EH (cell line): ENCODE measurements around the gene DENND2A.
A peak's percentile ranks its signal among the peaks of the same experiment; 100 is the strongest.

Experiments
- DNase-seq: peaks from one replicate; pipeline ENCODE4 v3.0.0-alpha.2; 2015; ENCODE audit warnings: low read depth

Gene DENND2A

GRCh38 chr7:140619176-140619575 is 21.4 kb downstream of the DENND2A start:
- DNase-seq: no peak

GRCh38 chr7:140618306-140618705 is 22.3 kb downstream of the DENND2A start:
- DNase-seq: no peak

DNA sequence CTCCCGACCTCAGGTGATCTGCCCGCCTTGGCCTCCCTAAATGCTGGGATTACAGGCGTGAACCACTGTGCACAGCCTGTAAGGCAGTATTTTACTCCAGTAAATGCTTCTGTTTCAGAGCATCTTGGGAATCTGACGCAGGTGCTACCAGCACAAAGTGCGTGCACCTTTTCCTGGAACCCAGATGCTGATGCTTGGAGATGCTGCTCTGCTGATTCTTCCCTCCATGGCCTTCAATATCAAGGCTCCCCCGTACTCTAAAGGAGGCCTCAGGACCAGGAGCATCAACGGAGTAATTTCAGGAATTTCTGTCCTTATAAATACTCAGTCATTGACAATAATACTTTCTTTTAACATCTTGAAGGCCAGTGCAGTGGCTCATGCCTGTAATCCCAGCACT is 23.5 kb downstream of the DENND2A start:
- DNase-seq: no peak

DNA sequence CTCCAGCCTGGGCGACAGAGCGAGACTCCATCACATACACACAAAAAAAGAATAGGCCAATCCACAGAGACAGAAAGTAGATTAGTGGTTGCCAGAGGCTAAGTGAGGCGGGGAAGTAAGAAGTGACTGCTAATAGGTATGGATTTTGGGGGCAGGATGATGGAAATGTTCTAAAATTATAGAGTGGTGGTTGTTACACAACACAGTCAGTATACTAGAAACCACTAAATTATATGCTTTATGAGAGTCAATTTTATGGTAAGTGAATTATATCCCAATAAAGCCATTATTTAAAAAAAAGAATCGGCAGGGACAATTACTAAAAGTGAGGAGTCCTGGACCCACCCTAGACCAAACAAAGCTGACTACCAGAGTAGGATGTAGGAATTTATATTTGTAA is 24.3 kb downstream of the DENND2A start:
- DNase-seq: no peak

DNA sequence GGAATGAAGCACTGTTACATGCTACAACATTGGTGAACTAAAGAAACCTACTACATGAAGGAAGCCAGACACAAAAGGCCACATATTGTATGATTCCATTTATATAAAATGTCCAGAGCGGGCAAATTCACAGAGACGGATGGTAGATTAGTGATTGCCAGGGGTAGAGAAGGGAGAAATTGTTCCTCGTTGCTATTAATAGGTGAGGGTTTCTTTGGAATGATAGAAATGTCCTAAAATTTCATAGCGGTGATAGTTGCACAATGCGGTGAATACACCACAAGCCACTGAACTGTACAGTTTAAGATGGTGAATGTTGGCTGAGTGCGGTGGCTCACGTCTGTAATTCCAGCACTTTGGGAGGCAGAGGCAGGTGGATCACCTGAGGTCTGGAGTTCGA is 29.0 kb downstream of the DENND2A start:
- DNase-seq: no peak

DNA sequence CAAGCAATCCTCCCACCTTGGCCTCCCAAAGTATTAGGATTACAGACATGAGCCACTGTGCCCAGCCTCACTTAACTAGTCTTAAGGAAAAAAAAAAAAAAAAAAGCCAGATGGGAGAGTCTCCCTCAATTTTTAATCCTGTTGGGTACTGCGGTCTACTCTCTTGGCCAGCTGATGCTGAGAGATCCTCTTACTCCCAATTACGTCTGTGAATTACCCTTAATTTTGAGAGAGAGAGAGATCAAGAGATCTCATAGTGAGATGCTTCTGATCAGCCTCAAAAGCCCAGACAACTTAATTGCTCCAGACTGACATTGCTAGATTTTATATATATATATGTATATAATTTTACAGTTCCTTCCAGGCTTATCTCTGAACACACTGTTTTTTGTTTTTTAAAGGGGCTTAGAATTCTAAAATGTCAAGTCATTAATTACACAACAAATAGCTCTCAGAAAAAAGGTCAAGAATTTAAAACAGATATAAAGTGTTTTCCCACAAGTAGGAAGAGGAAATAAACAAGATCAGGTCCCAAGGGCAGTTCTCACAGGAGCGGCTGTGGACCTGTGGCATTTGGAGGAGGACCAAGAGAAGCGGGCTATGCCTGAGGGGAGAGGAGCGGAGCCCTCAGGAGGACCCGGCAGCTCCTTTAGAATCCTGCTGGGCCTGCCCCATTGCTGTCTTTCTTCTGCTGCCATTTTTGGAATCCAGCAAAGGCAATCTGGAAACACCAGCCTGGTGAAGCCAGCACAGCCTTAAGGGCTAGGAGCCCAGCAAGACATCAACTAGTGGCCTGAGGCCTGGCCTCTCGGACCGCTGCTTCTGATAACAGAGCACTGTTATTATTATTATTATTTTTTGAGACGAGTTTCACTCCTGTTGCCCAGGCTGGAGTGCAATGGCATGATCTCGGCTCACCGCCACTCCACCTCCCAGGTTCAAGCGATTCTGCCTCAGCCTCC is 30.1 kb downstream of the DENND2A start:
- peak; percentile 46 for DNase-seq

- DNase-seq: no peak
Measured at GRCh38 chr7:140609646-140610045, 31.0 kb downstream of the DENND2A start.

GRCh38 chr7:140607441-140607989 is 33.1 kb downstream of the DENND2A start:
- peak; percentile 72 for DNase-seq

- peak; percentile 61 for DNase-seq
Measured at GRCh38 chr7:140605337-140605736, 35.3 kb downstream of the DENND2A start.

- DNase-seq: peak; percentile 64
Measured at GRCh38 chr7:140604760-140605159, 35.9 kb downstream of the DENND2A start.

- DNase-seq: no peak
Measured at GRCh38 chr7:140604076-140604475, 36.5 kb downstream of the DENND2A start.

DNA sequence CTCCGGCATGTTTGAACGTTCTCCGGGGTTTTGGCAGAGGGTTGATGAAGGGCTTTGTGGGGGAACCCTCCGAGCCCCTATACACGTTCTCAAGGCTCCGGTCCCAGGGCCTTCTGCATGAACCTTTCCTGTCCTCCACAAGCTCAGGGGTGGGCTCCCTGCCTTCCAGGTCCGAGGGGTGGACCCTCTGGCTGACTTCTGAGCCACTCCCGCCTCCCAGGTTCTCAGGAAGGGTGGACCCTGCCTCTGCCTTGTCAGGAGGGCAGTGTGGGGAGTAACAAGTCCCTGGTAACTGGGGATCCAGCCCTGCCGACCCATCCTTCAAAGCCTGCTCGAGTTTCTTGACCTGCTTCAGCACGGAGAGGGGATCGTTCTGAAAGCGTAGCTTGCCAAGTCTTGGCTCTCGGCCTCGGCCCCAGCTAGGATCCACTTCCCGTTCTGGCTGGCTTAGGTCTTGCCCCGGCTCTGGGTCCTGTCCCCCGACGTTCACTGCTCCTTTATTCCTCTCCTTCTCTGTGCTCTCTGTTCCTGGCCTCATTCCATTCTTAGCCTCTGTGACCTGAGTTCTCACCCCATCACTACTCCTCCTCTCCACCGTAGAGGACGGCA is 38.9 kb downstream of the DENND2A start:
- no peak for DNase-seq

DNA sequence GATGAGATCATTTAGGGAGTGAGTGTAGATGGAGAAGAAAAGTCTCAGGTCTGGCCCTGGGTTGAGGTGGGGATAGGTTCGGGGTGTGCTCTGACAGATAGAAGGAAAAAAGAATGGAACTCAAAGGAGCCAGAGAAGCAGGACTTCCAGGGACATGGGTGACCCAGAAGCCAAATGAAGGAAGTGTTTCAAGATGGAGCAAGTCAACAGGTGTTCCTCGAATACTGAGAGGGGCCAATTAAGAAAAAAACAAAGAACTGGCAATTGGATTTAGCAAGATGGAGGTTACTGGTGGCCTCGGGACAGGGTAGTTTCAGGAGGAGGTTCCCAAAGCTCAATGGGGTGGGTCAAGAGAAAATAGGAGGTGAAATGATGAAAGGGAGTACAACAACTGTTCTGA is 40.3 kb downstream of the DENND2A start:
- no peak for DNase-seq

DNA sequence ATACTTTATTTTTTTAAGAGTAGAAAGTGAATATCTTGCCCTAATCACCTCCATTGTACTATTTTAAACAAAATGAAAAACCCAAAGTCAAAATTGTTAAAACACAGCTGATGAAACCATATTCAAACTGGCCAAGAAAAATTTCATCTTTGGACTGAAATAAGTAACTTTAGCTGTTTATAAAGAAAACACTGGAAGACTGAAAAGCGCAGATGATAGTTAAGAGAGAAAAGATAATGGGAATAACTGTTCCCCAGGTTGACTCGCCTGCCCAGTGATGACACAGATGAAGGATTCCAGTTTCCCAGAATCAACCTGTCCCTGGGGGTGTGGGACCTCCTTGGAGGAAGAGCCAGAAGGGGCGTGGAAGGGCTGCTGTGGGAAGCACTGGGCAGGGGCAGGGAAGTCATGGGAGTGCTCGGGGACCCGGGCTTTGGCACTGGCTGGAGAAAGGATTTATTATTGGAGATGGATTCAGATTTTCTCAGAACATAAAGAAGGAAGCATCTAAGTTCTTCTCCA is 43.1 kb downstream of the DENND2A start:
- no peak for DNase-seq

- DNase-seq: peak; percentile 50
Measured at GRCh38 chr7:140596519-140597427, 43.8 kb downstream of the DENND2A start.

DNA sequence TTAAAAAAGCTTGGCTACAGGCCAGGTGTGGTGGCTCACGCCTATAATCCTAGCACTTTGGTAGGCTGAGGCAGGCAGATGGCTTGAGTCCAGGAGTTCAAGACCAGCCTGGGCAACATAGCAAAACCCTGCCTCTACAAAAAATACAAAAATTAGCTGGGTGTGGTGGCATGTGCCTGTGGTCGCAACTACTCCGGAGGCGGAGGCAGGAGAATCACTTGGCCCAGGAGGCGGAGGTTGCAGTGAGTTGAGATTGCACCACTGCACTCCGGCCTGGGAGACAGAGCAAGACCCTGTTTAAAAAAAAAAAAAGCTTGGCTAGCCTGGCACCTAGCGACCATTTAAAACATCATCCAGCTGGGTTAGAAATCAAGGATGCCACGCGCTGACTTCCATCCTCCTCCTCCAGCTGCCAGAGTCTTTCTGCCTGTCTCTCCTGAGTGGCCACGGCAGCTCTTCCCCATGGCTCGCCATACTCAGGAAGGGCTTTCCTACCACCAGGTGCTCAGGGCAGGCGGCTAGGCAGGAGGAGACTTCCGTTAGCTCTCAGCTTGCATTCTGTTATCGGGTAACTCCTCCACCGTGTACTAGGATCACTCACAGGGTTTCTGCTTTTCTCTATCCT is 45.0 kb downstream of the DENND2A start:
- no peak for DNase-seq

DNA sequence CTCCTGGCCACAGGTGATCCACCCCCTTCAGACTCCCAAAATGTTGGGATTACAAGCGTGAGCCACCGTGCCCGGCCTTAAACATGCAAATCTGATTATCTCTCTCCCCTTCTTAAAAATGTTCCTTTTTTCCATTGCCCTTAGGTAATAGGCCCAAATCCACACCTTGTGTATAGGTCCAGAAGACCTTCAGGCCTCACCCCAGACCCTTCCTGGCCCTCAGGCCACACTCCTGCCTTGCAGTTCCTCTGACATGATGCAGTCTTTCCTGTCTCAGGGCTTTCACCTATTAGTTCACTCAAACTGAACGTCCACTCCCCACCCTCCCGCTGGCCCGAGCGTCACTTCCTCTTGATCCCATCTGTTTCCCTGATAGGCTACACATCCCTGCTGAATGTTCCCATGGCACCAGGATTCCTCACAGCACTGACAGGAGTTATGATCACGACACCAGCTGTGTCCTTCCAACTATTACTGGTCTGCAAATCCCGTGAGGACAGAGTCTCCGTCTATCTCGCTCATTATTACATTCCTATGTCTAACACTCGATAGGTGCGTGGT is 46.4 kb downstream of the DENND2A start:
- DNase-seq: no peak

GRCh38 chr7:140593672-140593982 is 47.0 kb downstream of the DENND2A start:
- no peak for DNase-seq

GRCh38 chr7:140592964-140593671 is 47.5 kb downstream of the DENND2A start:
- no peak for DNase-seq

- no peak for DNase-seq
Measured at GRCh38 chr7:140591180-140591902, 49.3 kb downstream of the DENND2A start.
